AG09319 (cell line): ENCODE data around the gene LIN7A.

Experiments used
- DNase-seq: peaks from one replicate; pipeline ENCODE4 v3.0.0-alpha.2; 2010; ENCODE audit warnings: low read depth; ENCODE audit errors: extremely low read depth
- TF ChIP-seq, protein P1 (sequence below): IDR thresholded peaks from 2 replicates; pipeline ENCODE4 v1.5.1; 2011; ENCODE audit warnings: low read depth, mild to moderate bottlenecking, inconsistent platforms, low read length, moderate library complexity

Gene LIN7A

DNA sequence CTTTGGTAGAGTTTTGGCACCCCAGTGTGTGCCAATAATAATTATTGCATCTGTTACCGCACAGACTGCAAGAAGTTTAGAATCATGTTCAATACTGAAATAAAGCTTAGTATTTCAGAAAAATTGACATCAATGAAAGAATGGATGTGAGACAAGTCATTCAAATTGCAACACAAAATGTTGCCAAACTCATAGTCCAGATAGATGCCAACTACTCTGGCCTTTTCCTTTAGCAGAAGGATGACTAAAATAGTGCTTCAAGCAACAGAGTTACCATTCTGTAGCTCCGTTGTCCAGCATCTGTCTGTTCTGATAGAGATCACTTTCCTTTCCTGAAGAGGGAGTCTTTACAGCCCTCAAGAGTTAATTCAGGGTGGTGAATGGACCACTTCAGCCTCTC, 77.5 kb downstream of the LIN7A start:
- no peak for DNase-seq
- TF ChIP-seq, protein P1, sequence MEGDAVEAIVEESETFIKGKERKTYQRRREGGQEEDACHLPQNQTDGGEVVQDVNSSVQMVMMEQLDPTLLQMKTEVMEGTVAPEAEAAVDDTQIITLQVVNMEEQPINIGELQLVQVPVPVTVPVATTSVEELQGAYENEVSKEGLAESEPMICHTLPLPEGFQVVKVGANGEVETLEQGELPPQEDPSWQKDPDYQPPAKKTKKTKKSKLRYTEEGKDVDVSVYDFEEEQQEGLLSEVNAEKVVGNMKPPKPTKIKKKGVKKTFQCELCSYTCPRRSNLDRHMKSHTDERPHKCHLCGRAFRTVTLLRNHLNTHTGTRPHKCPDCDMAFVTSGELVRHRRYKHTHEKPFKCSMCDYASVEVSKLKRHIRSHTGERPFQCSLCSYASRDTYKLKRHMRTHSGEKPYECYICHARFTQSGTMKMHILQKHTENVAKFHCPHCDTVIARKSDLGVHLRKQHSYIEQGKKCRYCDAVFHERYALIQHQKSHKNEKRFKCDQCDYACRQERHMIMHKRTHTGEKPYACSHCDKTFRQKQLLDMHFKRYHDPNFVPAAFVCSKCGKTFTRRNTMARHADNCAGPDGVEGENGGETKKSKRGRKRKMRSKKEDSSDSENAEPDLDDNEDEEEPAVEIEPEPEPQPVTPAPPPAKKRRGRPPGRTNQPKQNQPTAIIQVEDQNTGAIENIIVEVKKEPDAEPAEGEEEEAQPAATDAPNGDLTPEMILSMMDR: no peak

DNA sequence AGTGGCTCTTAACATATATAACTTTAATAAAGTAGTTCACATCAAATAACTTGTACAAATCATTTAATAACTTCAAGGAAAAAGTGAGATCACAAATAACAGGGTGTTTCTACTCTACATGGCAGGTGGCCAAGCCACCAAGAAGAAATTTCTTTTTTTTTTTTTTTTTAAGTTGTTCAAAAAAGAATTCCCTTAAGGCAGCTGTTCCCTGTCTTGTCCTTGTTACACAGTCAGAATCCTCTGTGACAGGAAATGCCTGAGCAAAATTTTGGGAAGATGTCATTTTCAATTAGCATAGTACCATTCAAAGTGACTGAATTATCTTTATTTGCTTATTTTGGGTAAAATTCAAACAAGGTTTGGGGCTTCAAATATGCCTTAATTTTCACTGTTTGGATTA, 79.4 kb downstream of the LIN7A start:
- no peak for DNase-seq
- TF ChIP-seq, protein P1: no peak

DNA sequence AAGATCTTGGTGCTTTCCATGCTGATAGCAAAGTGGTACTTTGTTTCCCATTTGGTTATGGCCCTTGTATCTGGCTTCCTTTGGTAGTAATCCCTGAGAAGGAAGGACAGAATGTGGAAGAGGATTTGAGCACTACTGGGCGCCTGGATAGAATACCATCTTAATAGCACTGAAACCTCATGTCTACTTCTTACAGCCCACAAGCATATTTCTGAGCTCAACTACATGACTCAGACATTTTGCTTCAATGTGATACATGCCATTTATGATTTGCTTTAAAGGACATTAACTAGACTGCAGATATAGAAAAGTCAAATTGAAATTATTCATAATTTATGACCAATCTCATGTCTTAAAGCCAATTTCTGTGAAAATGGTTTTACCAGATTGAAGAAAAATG, 80.4 kb downstream of the LIN7A start:
- TF ChIP-seq, protein P1: no peak
- DNase-seq: no peak

DNA sequence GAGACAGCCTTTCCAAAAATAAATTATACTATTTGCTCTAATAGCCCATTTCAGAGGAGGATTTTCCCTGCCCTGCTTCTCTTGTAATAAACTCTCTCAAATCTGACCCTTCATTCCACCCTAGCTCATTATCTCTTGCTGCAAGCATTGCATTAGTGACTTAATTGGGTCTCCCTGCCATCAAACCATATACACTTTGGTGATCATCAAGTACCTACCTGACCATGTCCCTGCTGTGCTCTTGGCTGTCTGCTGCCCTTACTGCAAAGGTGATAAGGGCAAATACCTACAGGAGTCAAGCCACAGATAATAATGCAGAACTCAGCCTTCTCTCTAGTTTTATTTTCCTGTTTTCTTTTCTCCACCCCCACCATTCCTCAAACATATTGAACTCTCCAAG, 88.4 kb downstream of the LIN7A start:
- no peak for DNase-seq

DNA sequence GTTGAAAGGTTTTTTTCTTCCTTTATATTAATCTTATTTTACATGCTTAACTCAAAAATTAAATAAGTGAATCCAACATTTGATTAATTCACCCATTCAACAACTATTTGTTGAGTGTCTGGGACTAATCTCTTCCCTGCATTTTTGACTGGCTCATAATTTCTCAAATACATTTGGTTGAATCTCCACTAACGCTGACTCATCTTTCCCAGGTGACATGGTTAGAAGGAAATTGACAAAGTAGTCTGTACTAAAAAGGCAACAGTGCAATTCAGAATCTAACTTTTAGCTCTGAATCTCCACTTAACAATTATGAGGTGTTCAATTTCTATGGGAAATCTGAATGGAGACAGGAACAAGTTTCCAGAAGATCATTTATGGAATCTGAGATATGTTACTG, 88.9 kb downstream of the LIN7A start:
- DNase-seq: no peak

More for the DNA sequence above, 88.4 kb downstream of the LIN7A start:
- TF ChIP-seq, protein P1: no peak

DNA sequence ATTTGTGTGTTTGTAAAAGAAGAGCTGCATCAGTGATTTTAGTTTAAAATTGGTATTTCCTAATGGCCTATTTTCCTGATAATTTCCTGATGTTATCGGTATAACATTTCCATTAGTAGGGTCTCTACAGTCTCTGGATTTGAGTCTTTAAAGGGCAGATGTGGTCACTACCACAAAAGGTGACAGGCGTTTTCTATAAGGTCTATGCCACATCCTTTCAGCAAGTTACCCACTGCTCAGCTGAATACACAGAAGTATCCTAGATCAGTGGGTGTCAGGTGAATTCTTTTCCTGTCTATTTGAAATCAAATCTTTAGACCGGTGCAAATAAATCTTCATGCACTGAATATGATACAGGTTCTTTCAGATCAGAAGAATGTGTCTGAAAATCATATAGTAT, 90.2 kb downstream of the LIN7A start:
- TF ChIP-seq, protein P1: no peak
- DNase-seq: no peak

More for the DNA sequence above, 88.9 kb downstream of the LIN7A start:
- TF ChIP-seq, protein P1: no peak

DNA sequence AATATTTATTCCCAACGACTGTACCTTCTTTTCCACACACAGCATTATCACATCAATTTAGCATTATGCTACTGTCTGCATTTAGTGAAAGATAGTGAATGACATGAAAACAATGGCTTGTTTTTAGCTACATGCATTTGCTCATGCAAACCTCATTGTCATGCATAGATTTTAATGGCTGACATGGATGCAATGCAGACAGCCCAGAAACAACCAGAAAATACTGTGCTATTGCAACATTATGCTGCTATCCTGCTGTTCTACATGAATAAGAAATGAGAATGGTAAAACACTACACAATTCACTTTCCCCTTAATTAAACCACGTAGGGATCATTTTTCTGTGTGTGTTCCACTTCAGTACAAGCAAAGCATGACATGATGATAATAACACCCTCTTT, 90.8 kb downstream of the LIN7A start:
- TF ChIP-seq, protein P1: no peak
- no peak for DNase-seq

DNA sequence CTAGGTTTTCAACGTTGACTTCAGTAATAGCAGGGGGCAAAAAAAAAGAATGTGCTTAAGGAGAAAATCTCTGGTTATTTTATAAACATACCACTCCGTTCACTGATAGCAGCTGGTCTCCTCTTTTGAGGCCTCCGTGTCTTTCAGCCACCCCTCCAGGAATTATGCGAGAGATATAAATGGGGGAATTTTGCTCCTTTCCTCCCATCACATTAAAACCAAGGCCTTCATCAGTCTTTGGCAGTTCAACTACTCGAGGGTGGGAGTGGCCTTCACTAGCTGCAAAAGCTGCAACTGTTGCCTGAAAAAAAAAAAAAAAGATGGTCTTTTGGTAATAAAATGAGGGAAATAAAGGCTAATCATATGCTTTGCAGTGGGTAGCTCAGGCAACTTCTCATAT, 92.1 kb downstream of the LIN7A start:
- TF ChIP-seq, protein P1: no peak
- DNase-seq: no peak
